AG10803 (cell line): Measurements from ENCODE around the gene ITLN1.
"Not testable (repeated sequence)": the region's sequence is repeated elsewhere in the genome, so short reads cannot be mapped to it uniquely, and the experiment has no call there.

Experiments
- DNase-seq: peaks from one replicate; pipeline ENCODE4 v3.0.0; 2010; ENCODE audit warnings: low read depth
- H3K4me3 ChIP-seq: 2 replicates; pipeline ENCODE4 v1.5.1; 2011; ENCODE audit warnings: mild to moderate bottlenecking, low read length, control low read depth
- CTCF ChIP-seq: conservative IDR thresholded peaks from 2 replicates; pipeline ENCODE4 v1.5.1; 2011; ENCODE audit warnings: mild to moderate bottlenecking, low read length, control low read depth, inconsistent platforms

The ITLN1 gene

DNA sequence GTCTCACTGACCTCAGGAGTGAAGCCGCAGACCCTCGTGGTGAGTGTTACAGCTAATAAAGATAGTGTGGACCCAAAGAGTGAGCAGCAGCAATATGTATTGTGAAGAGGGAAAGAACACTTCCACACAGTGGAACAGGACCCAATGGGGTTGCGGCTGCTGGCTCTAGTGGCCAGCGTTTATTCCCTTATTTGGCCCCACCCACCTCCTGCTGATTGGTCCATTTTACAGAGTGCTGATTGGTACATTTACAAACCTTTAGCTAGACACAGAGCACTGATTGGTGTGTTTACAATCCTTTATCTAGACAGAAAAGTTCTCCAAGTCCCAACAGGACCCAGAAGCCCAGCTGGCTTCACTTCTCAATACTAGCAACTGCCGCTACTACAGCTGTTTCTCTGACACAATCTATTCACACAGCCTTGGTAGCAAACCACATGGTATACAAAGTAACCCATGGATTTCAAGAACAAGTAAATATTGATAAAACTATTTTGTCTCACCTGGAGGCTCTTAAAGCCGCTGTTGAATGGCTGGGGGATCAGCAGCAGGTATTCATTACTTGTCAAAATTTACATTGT, 25.3 kb upstream of the ITLN1 start:
- no peak for DNase-seq
- H3K4me3 ChIP-seq, result no peak overlapping the region
- no peak for TF ChIP-seq CTCF

GRCh38 chr1:160907976-160908375, 23.0 kb upstream of the ITLN1 start:
- H3K4me3 ChIP-seq, result no peak overlapping the region
- no peak for TF ChIP-seq CTCF
- DNase-seq, result no peak

DNA sequence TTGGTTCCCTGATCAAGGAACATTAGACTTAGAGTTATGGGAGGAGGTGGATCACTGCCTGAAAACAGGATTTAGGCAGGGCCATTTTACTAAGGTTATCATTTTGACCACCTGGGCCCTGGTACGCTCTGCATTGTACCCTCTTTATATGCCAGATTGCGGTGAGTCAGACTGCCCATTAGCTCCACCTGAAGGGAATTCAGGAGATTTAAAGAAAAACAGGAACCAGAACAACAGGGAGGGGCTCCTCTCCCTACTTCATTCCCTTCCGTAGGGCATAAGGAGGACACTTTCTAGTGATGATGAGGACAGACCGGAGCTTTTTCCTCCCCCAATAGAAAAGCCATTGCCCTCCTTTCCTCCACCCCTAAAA, 20.6 kb upstream of the ITLN1 start:
- no peak overlapping the region for H3K4me3 ChIP-seq
- no peak for TF ChIP-seq CTCF

GRCh38 chr1:160904783-160905616, 20.0 kb upstream of the ITLN1 start:
- H3K4me3 ChIP-seq, result no peak overlapping the region
- no peak for TF ChIP-seq CTCF
- no peak for DNase-seq

More for the DNA sequence above, 20.6 kb upstream of the ITLN1 start:
- no peak for DNase-seq

- not testable (repeated sequence) for DNase-seq, H3K4me3 ChIP-seq
Measured at GRCh38 chr1:160902251-160902650, 17.3 kb upstream of the ITLN1 start.

DNA sequence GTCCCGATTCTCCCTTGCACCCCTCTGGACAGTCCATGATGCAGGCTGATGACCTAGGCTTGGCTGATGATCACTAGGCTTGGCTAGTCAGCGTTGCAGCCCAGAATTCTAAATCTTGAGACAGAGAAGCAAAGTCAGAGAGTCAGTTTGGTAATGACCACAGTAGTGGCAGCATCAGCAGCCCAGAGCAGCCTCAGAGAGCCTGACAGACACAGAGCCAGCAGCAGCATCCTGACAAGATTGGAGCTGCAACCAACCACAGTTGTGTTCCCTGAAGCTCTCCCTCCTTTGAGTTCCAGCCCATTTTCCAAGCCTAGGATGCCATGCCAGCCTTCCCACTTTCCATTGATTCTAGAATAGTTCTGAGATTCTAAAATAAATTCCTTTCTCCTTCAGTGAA, 16.8 kb upstream of the ITLN1 start:
- no peak for TF ChIP-seq CTCF
- no peak overlapping the region for H3K4me3 ChIP-seq
- no peak for DNase-seq

GRCh38 chr1:160900683-160901082, 15.7 kb upstream of the ITLN1 start:
- H3K4me3 ChIP-seq, DNase-seq: not testable (repeated sequence)

DNA sequence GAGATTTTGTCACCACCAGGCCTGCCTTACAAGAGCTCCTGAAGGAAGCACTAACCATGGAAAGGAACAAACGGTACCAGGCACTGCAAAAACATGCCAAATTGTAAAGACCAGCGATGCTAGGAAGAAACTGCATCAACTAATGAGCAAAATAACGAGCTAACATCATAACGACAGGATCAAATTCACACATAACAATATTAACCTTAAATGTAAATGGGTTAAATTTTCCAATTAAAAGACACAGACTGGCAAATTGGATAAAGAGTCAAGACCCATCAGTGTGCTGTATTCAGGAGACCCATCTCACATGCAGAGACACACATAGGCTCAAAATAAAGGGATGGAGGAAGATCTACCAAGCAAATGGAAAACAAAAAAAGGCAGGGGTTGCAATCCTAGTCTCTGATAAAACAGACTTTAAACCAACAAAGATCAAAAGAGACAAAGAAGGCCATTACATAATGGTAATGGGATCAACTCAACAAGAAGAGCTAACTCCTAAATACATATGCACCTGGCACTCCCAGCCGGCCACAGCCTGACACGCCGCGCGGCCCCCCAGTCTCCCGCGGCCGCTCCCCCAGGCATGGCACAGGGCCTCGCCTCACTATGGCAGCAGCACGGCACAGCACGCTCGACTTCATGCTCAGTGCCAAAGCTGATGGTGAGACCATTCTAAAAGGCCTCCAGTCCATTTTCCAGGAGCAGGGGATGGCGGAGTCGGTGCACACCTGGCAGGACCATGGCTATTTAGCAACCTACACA, 9.6 kb upstream of the ITLN1 start:
- H3K4me3 ChIP-seq, DNase-seq: not testable (repeated sequence)
